GM12865 (cell line): ENCODE data around the gene HCFC1R1.
"Not testable (repeated sequence)": the region's sequence is repeated elsewhere in the genome, so short reads cannot be mapped to it uniquely, and the experiment has no call there.

Experiments used
- DNase-seq: peaks from one replicate; pipeline ENCODE4 v3.0.0; 2010; ENCODE audit warnings: low read depth
- H3K4me3 ChIP-seq: 2 replicates; pipeline ENCODE4 v1.5.1; 2011; ENCODE audit warnings: mild to moderate bottlenecking, low read depth, low read length, control low read depth
- CTCF ChIP-seq: IDR thresholded peaks from 2 replicates; pipeline ENCODE4 v1.5.1; 2011; ENCODE audit warnings: low read length, control low read depth, low read depth, inconsistent platforms; ENCODE audit not compliant: insufficient read depth; ENCODE audit errors: missing control alignments

Gene HCFC1R1

GRCh38 chr16:3054965-3055733 is 31.4 kb upstream of the HCFC1R1 start:
- no peak for TF ChIP-seq CTCF
- no peak overlapping the region for H3K4me3 ChIP-seq
- peak; percentile 41 for DNase-seq

- not testable (repeated sequence) for DNase-seq, H3K4me3 ChIP-seq
Measured at GRCh38 chr16:3053330-3053710, 29.6 kb upstream of the HCFC1R1 start.

GRCh38 chr16:3052571-3053329 is 29.0 kb upstream of the HCFC1R1 start:
- H3K4me3 ChIP-seq, DNase-seq: not testable (repeated sequence)

GRCh38 chr16:3051494-3051893 is 27.8 kb upstream of the HCFC1R1 start:
- no peak for TF ChIP-seq CTCF
- no peak for DNase-seq
- no peak overlapping the region for H3K4me3 ChIP-seq

GRCh38 chr16:3051009-3051408 is 27.3 kb upstream of the HCFC1R1 start:
- H3K4me3 ChIP-seq: no peak overlapping the region
- TF ChIP-seq CTCF: no peak
- no peak for DNase-seq

GRCh38 chr16:3050487-3050886 is 26.7 kb upstream of the HCFC1R1 start:
- DNase-seq: no peak
- TF ChIP-seq CTCF: no peak
- H3K4me3 ChIP-seq: no peak overlapping the region

- TF ChIP-seq CTCF: no peak
- H3K4me3 ChIP-seq: no peak overlapping the region
- no peak for DNase-seq
Measured at GRCh38 chr16:3049921-3050481, 26.3 kb upstream of the HCFC1R1 start.
